Pons (tissue), 1 donor: ENCODE measurements around the gene PDZK1IP1.
A peak's percentile ranks its signal among the peaks of the same experiment; 100 is the strongest.
"Not testable (repeated sequence)": the region's sequence is repeated elsewhere in the genome, so short reads cannot be mapped to it uniquely, and the experiment has no call there.

Source experiments
- DNase-seq: peaks from one replicate; pipeline ENCODE4 v3.0.0-alpha.2; 2016; ENCODE audit warnings: low spot score

Gene PDZK1IP1

DNA sequence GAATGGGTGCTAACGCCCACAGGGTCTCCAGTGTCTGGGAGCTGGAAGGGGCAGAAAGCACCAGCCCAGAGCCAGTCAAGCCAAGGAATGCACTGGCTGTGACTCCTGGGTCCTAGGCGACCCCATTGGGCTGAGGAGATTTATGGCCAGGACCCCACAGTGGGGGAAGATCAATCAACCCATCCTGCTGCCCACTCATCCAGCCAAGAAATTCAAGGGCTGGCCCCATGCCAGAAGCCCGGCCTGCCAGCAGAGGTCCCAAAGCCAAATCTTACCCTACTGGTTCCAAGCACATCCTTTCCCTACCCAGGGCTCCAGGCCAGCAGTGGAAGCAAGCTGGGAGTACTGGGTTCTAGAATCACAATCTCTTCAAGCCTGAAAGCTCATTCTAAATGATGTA is 6.8 kb upstream of the PDZK1IP1 start:
- DNase-seq = no peak

DNA sequence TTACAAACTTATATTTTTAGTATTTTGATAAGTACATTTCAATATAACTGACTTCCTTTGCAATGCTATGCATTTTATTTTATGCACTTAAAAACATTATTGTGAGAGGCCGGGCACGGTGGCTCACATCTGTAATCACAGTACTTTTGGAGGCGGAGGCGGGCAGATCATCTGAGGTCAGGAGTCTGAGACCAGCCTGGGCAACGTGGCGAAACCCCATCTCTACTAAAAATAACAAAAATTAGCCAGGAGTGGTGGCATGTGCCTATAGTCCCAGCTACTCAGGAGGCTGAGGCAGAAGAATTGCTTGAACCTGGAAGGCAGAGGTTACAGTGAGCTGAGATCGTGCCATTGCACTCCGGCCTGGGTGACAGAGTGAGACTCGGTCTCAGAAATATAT is 6.1 kb upstream of the PDZK1IP1 start:
- not testable (repeated sequence) for DNase-seq

DNA sequence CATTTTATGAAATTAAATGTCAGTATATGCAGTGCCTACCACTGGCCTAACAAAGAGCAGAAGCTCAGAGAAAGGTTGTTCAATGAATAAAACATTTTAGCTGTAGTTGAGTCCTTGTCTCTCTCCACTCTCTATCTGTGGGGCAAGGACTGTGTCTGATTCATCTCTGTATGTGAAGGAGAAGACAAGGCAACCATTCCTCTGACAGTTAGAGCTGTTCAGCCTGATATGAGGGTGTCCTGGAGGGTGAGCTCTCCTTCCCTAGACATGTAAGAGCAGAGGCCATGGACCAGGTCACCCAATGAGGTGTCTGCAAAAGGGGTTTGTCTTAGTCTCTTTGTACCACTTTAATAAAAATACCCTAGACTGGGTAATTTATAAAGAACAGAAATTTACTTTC is 4.5 kb upstream of the PDZK1IP1 start:
- DNase-seq = no peak

DNA sequence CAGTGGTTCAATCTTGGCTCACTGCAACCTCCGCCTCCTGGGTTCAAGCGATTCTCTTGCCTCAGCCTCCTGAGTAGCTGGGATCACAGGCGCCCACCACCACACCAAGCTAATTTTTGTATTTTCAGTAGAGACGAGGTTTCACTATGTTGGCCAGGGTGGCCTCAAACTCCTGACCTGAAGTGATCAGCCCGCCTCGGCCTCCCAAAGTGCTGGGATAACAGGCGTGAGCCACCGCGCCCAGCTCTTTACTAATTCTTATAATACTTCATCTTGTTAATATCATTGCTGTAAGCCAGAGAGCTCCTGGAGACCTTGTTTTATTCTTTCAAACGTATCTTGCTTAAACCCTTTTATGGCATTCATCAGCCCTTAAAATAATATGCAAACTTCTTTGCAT is 3.7 kb upstream of the PDZK1IP1 start:
- not testable (repeated sequence) for DNase-seq

DNA sequence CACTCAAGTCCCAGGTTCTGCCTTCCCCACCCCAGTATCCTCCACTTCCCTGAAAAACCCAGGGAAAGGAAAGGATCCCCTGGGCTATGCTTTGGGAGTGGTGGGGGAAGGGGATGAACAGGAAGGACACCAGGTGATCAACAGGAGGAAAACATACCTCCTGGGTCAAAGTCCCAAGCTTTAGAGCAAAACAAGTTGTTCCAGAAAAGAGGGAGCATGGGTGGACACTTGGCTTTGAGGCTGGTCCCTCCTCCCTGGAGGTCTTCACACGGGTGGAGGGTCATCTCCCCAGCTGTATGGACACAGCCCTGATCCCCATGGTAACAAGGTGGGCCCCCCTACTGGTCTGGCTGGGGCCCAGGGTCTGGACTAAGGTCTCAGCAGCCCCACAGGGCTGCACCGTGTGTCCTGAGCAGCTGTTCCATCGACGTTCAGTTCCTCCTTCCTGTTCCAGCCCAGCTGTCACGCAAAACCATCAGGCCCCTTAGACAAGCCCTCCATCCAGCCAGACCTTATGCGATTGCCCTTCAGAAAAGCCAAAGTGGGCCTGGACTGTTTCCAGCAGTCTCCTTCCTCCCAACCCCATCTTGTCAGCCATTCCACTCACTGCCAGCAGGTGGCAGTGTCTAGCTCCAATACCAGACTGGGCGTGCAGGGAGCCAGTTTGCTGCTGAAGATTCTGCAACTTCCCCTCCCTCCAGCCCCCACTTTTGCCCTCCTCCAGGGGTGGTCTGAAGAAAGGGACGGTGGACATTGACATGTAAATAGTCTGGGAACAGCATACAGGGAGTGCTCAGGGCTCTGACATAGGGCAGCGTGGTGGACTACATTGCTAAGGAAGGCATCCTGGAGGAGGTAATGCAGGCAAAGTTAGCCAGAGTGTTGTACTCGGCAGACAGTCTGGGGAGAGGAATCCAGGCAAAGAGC is 2.9 kb upstream of the PDZK1IP1 start:
- DNase-seq = peak; percentile 66

DNA sequence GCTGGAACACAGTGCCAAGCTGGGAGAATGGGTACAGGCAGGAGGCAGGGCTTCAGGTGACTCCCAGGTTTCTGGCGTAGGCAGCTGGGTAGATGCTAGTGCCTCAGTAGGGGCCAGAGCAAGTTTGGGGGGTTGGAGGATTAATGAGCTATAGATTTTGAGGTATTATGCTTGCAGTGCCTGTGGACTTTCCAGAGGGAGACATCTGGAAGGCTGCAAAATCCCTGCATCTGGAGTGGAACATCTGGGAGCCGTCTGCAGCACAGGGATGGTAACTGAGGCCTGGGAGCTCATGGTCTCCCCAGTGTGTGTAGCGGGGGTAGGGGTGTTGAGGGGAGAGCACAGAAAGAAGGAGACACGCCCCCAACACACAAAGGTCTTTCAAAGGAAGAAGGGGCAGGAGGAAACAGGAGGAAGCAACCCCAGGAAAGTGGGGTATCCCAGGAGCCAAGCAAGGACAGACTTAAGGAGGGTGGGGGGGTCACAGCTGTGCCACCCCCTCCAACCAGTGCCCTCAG is 2.2 kb upstream of the PDZK1IP1 start:
- DNase-seq = no peak

DNA sequence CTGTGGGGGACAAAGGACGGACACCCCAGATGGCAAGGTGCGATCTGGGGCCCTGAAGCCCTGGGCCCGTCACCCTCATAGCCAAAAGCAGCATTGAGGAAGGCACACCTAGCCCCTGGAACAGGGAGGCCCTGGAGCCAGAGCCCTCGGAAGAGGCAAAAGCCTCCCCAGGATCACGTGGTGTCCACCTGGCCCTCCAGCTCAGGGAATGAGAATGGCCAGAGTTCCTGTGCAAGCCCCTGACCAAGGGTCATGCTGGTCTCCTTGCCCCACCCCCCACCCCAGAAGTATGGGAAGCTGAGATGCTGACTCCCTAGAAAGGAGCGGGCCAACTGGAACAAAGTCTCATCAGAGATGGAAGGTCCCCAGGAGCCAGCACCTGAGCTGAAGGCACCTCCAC is 1.0 kb upstream of the PDZK1IP1 start:
- DNase-seq = no peak

DNA sequence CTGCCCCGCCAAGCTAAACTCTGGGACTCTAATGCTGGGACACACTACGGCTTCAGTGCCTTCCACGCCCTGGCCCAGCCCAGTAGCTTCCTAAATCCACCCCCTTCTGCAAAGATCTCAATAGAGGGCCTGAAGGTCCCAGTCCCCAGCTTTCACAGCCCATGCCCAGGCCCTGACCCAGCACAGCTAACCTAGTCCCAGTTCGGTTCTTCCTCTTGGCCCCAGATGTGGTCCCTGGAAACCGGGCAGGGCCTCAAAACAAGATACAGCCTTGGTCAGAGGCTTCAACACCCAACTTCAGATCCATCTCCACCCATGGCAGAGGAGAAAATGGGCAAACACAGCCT is 646 bp upstream of the PDZK1IP1 start:
- DNase-seq = no peak

DNA sequence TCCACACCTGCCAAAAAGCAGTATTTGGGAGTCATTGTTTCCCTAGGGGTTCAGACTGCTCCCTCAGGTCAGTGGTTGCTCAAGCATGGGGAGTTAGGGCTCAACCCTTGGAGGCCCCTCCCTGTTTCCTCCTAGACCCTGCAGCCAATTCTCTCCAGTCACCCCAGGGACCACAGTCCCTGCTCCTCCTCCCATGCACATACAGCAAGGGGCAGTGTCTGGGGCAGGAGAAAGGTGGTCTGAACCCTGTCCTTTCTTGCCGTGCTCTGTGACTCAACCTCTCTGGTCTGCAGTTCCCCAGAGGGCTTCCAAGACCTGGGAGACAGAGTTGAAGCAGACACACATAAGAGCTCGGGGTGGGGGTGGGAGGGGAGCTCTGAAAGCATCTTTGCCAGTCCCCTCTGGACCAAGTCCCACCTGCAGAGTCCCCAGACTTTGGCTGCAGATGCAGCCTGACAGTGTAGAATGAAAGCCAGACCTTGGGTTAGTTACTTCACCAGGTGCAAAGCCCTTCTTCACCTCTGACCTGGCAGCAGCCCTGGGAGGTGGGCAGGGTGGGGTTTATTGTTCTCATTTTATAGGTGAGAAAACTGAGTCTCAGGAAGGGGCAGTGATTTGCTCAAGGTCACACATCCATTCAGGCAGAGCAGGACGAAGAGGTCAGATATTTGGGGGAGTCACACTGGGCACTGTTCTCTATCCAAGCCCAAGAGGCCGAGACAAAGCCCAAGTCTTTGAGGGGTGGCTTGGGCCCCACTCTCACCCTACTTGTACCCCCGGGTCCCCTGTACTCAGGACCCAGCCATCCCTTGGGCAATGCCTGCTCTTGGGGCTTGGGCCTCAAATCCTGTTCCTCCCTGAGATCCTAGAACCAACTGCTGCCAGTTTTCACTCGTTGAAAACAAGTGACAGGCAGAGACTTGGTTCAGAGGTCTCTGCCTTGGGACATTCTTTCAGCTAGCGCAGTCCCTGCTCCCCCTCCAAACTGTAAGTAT is 748 bp downstream of the PDZK1IP1 start:
- DNase-seq = no peak

DNA sequence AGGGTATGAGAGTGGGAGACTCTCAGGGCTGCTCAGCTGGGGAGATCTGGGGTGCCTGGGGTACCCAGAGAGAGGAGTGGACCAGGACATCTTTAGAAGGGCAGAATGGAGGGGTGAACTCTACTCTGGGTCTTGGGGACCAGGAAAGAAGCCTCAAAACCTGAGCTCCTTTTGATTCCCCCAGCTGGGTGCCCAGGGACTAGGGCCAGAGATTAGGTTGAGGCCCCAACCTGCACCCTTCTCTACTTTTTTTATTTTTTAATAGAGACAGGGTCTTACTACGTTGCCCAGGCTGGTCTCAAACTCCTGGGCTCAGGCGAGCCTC is 1.9 kb downstream of the PDZK1IP1 start:
- no peak for DNase-seq

DNA sequence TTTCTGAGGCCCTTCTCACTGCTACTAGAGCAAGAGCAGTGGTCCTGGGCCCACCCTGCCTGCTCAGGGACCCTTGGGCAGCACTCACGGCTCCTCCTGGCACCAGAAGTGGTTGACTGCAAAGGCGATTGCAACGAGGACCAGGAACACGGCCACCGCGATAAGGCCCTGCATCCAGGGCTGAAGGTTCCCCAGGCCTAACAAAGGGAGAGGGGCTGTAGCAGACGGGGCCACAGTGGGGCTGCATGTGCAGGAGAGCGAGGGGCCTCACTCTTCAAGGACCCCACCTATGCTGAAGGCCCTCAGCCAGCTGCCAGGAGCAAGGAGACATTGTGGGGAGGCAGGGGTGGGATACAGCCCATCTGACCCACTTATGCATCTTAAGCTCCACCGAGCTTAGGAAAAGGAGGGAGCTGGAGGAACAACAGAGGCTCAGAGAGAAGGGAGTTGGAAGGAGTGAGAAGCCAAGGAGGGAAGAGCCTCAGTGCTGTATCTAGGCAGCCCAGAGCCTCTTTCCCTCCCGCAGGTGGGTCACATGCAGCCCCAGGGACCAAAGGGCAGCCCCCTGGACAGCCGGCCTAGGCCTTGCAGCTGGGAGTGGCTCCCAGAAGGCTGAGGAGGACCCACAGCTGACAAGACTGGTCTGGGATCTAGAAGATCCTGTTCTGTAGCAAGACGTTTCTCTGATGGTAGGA is 2.5 kb downstream of the PDZK1IP1 start:
- DNase-seq = no peak

DNA sequence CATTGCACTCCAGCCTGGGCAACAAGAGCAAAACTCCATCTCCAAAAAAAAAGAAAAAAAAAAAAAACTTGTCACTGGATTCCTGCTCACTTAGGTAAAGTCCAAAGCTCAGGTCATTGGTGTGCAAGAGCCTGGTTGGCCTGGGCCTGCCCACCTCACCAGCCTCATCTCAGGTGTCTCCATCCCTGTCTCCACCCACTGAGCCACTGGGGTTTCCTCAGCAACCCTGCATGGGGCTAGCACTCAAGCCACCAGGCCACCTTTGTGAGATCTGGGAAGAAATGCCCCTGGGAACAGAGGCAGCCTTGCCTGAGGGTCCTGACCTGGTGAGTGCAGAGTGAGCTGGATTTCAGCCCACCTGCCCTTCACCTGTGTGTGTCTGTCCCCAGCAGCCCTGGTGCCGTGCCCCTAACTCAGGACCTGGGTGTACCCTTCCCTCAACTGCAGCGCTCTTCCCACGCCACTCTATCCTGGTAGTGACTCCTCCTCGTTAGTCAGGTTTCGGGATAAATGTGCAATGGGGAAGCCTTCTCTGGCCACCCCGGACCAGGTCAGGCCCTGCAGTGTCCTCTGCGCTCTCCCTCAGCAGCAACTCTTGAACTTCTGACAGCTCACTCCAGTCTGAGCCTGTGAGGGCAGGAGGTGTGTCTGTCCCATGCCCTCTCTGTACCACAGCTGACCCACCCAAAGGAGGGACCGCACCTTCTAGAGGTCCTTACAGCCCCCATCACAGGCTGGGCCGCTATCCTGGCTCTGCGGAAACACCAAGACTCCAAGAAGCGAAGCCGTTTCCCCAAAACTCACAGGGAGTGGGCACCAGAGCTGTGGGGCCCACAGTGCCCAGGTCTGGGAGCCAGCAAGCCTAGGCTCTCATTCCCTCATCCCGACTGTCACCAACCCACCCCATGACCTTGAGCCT is 3.3 kb downstream of the PDZK1IP1 start:
- no peak for DNase-seq

DNA sequence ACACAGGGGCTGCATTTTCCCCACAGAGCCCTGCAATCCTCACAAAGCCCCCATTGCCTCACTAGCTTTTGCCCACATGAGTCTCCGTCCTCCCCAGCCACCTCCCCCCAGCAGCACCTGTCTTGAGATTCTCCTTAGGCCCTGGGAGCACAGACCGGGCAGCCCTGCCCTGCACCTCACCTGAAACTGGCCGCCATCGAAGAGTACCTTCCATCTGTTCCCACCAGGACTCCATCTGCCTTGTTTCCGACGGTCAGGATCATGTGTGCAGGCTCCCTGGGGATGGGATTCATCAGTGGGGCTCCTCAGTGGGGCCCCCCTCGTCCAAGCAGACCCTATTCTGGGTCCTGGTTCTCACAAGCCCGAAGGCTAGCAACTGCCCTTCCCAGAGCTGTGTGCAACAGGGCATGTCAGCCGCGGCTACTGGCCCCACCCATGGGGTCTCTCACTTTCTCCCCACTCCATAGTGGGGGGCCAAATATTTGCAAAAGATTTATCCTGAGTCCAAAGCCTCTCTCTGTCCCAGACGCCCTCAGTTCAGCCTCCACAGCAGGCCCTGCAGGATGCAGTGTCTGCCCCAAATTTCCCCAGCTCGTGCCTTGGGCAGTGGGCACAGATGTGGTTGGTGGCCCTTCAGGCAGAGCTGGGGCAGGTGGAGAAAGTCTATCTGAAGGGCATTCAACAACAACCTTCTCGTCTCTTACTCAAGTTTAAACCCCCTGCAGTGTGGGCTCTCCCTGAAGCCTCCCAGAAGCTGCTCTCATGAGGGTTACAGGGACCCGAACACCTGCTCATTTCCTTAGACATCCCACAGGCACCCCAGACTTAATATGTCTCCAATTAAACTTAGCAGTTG is 4.8 kb downstream of the PDZK1IP1 start:
- no peak for DNase-seq

DNA sequence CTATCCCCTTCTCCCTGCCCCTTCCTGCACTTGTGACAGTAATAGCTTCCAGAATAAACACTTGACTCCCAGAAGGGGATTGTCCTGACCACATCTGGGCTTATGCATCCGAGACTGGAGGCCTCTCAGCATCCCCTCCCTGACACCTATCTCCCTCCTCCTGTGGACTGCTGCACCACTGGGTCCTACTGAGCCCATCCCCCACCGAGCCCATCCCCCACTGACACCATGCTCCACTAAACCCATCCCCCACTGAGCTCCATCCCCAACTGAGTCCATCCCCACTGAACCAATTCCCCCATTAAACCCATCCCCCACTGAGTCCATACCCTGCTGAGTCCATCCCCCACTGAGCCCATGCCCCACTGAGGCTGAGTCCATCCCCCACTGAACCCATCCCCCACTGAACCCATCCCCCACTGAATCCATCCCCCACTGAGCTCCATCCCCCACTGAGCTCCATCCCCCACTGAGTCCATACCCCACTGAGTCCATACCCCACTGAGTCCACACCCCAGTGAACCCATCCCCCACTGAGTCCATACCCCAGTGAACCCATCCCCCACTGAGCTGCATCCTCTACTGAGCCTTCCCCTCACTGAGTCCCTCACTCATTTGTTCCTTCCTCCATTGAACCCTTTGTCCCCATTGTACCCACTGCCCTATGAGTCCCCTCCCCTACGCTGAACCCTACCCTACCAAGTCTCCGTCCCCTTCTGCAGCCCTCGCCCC is 5.6 kb downstream of the PDZK1IP1 start:
- no peak for DNase-seq

DNA sequence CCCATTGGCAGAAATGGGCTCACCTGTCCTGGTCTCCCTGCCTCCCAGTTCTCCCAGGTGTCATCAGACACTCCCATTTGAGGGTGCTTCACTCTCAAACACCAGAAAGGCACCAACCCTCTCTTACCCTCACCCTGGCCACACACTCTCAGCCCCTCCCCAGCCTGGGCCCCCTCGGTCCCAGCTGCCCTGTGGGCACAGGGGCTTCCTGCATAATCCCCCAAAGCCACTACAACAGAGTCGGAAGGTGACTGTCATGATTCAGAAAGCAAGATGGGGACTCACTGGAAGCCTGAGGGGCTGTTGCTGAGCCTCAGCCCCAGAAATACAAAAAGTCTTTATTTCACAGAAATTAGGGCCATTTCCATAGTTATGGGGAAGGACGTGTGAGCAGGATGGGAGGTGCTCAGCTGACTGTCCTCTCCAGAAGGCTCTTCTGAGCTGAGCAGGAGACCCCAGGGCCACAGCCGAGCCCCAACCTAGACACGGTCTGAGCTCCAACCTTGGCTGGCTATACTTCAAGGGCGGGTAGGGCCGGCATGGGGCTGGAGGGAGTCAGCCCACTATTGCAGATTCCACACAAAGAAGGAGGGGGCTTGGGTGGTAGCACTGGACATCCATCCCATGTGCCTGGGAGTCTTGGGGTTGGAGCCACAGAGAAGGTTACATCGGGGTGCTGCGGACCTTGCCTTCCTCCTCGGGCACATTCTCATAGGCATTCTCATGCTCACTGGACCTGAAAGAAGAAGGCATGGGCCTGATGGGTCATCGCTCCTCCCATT is 6.3 kb downstream of the PDZK1IP1 start:
- DNase-seq = no peak

DNA sequence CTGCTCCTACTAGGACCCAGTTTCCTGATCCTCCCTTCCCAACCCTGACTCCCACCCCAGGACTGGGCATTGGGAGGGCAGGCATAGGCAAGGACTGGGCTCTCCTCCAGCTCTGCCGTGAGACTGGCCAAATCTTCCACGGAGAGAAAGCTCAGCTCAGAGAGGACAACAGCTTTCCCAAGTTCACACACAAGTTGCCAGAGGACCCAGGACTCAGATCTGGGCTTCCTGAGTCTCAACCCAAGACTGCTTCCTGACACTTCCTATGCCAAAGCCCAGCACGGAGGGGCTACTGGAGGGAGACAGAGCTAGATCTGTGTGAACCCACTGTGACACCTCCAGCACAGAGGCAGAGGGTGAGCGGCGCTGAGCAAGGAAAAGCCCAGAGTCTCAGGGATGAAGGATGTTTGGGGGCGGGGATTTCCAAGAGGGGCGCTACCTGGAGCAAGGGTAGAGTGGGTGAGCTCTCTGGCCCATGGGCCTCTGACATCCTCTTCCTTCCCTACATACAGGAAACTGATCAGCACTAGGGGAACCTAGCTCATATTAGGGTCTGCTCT is 7.1 kb downstream of the PDZK1IP1 start:
- no peak for DNase-seq

DNA sequence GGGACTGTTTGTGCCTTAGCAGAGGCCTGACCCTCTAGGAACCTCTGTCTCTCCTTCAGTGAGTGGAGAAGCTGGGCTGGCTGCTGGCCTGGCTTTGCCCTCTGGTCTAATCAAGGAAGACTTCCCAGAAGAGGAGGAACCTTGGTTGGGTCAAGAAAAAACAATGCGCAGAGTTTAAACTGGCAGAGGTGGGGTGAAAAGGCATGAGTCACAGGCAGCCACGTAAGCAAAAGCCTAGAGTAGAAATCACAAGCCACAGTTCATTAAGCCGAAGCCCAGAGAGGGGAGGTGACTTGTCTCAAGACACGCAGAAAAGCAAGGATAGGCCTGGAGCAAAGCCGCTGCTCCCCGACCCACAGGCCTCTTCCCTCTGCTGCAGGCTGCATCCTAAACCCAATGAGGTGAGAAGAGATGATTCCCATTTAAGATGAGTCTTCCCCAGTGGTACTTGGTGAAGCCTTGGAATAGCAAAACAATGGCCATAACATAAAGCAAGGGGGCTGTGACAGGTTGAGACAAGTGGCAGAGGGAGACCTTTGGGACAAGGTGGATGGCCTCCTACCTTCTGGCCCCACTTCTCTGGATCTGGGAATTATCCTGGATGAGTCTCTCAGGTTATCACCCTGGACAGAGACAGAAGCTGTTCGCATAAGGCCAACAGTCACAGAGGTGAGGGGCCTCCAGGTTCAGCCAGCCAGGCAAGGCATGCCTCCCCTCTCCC is 7.7 kb downstream of the PDZK1IP1 start:
- no peak for DNase-seq
